Right cardiac atrium (tissue), 5 donors: ENCODE measurements around the gene DIS3L2. TPM values are rescaled to one million over a fixed set of nuclear protein-coding genes. Genes with fewer than 3 reads are reported as not detected.
A peak's percentile ranks its signal among the peaks of the same experiment; 100 is the strongest.

Source experiments
- ATAC-seq, 2 donors: fragments of 200-7000 bp; cut with Tn5 transposase; one replicate each; pipeline versions ENCODE4 v1.8.0 to v1.9.1; 2020; ENCODE audit warnings: moderate library complexity in 2 of 2, mild to moderate bottlenecking in 1 of 2
- DNase-seq, 3 donors: peaks; one replicate each; pipeline ENCODE4 v3.0.0-alpha.2; 2020
- H3K27ac ChIP-seq: one replicate; pipeline ENCODE4 v1.5.1; 2013; ENCODE audit warnings: mild to moderate bottlenecking, low read length, control low read depth, moderate library complexity
- H3K27me3 ChIP-seq: one replicate; pipeline ENCODE4 v1.6.1; 2013; ENCODE audit not compliant: control insufficient read depth, insufficient read depth
- H3K4me1 ChIP-seq: one replicate; pipeline ENCODE4 v1.6.1; 2013; ENCODE audit warnings: low read length; ENCODE audit not compliant: control insufficient read depth, insufficient read depth
- H3K4me3 ChIP-seq: one replicate; pipeline ENCODE4 v1.5.1; 2013; ENCODE audit warnings: low read length, control low read depth
- H3K9me3 ChIP-seq: one replicate; pipeline ENCODE4 v1.6.1; 2013; ENCODE audit warnings: low read length; ENCODE audit not compliant: control insufficient read depth
- WGBS: extraction: QIAGEN DNeasy Blood & Tissue Kit; methylation state at CpG from one replicate; pipeline ENCODE4 v1.1.7; 2013; 5-methylcytosine and 5-hydroxymethylcytosine counted together
- intact Hi-C, 4 donors: fragments of 100-400 bp; cut with DNase I; formaldehyde crosslinking; loops; one replicate each; pipeline versions ENCODE4 v1.11.0 to v1.14.0; 2022 to 2023
- polyA plus RNA-seq: library from polyadenylated mRNA; stranded (reverse); fragments of 200-250 nt; gene quantifications from one replicate; pipeline ENCODE4 v1.2.3, GENCODE V29; 2013
- total RNA-seq, 4 donors: library from RNA; stranded (reverse); fragmentation: NEBNext Ultra II Directional; extraction: Animal tissue kit (Norgen Biotek cat#: 25700); gene quantifications; one replicate each; pipeline ENCODE4 v1.2.1, GENCODE V29; 2021
- donor health status: healthy with polysubstance abuse.
- donor health status: DM: no; HTN: yes; CAD: no.
- donor health status: DM: no; HTN: no; CAD: no.
- donor health status: DM: no; HTN: yes; CAD: no; lungs with severe emphysema.
- donor health status: DM: yes; HTN: yes; CAD: no.

The DIS3L2 gene
- total and polyA plus RNA-seq, 5 donors, result 11.0 to 25.4 (median 20.5) TPM

- Histone ChIP-seq H3K27ac (no peak overlapping the region), H3K4me3 (no peak overlapping the region), H3K9me3 (no peaks in the 10 kb centered on the region), H3K4me1 (no peaks in the 10 kb centered on the region), H3K27me3 (no peaks in the 10 kb centered on the region)
- DNase-seq (no peak), ATAC-seq (peak; percentile 90 to 91)
- WGBS, result 50% methylated on average over 4 of the region's 4 CpGs
- intact Hi-C loops, result no loop called here
Observed at GRCh38 chr2:232129483-232129882, 168.0 kb downstream of the DIS3L2 start.

- no peak for DNase-seq
- ATAC-seq, result no peak
- Histone ChIP-seq H3K27ac (no peak overlapping the region), H3K4me3 (no peak overlapping the region), H3K4me1 (no peaks in the 10 kb centered on the region), H3K9me3 (no peaks in the 10 kb centered on the region), H3K27me3 (no peaks in the 10 kb centered on the region)
- intact Hi-C loops, result loop anchor here in 1 of 4 donors (10.0 kb wide), 1 partner anchor 193 kb away; no protein-coding TSS in a partner anchor
- WGBS, result 93% methylated on average over 3 of the region's 3 CpGs
Observed at GRCh38 chr2:232132181-232132580, 170.7 kb downstream of the DIS3L2 start.

- Histone ChIP-seq H3K4me3 (no peak overlapping the region), H3K9me3 (no peaks in the 10 kb centered on the region), H3K27me3 (no peaks in the 10 kb centered on the region), H3K27ac (no peak overlapping the region), H3K4me1 (no peaks in the 10 kb centered on the region)
- no peak for DNase-seq
- WGBS, result 100% methylated on average over 1 of the region's 1 CpG
- no peak for ATAC-seq
- intact Hi-C loops, result loop anchor here in 1 of 4 donors (10.0 kb wide), 1 partner anchor 192 kb away; no protein-coding TSS in a partner anchor
Observed at GRCh38 chr2:232133078-232133477, 171.6 kb downstream of the DIS3L2 start.

GRCh38 chr2:232134939-232135338 lies 173.4 kb downstream of the DIS3L2 start:
- intact Hi-C loops, result loop anchor here in 1 of 4 donors (10.0 kb wide), 1 partner anchor 190 kb away; no protein-coding TSS in a partner anchor
- H3K4me3 ChIP-seq, result no peak overlapping the region
- no peaks in the 10 kb centered on the region for H3K4me1 ChIP-seq
- ATAC-seq (no peak), DNase-seq (no peak)
- 75% methylated on average over 4 of the region's 4 CpGs for WGBS
- H3K27me3 ChIP-seq, result no peaks in the 10 kb centered on the region
- H3K27ac ChIP-seq, result no peak overlapping the region
- H3K9me3 ChIP-seq, result no peaks in the 10 kb centered on the region

- 45% methylated on average over 3 of the region's 3 CpGs for WGBS
- ATAC-seq, result peak; percentile 57 to 89
- Histone ChIP-seq H3K27me3 (no peaks in the 10 kb centered on the region), H3K9me3 (no peaks in the 10 kb centered on the region), H3K4me3 (no peak overlapping the region), H3K27ac (no peak overlapping the region), H3K4me1 (no peaks in the 10 kb centered on the region)
- no peak for DNase-seq
- intact Hi-C loops, result loop anchor here in 1 of 4 donors (10.0 kb wide), 1 partner anchor 187 kb away; no protein-coding TSS in a partner anchor
Observed at GRCh38 chr2:232137356-232138147, 176.0 kb downstream of the DIS3L2 start.

- intact Hi-C loops, result loop anchor here in 1 of 4 donors (10.0 kb wide), 1 partner anchor 186 kb away; no protein-coding TSS in a partner anchor
- H3K4me1 ChIP-seq, result no peaks in the 10 kb centered on the region
- no peak overlapping the region for H3K27ac ChIP-seq
- ATAC-seq (no peak), DNase-seq (no peak)
- no peaks in the 10 kb centered on the region for H3K9me3 ChIP-seq
- no peaks in the 10 kb centered on the region for H3K27me3 ChIP-seq
- no peak overlapping the region for H3K4me3 ChIP-seq
- WGBS, result 91% methylated on average over 5 of the region's 5 CpGs
Observed at GRCh38 chr2:232138441-232138840, 176.9 kb downstream of the DIS3L2 start.

GRCh38 chr2:232139171-232139594 lies 177.7 kb downstream of the DIS3L2 start:
- Histone ChIP-seq H3K27me3 (no peaks in the 10 kb centered on the region), H3K9me3 (no peaks in the 10 kb centered on the region), H3K4me1 (no peaks in the 10 kb centered on the region), H3K4me3 (no peak overlapping the region), H3K27ac (no peak overlapping the region)
- 97% methylated on average over 4 of the region's 4 CpGs for WGBS
- intact Hi-C loops, result loop anchor here in 1 of 4 donors (10.0 kb wide), 1 partner anchor 186 kb away; no protein-coding TSS in a partner anchor
- ATAC-seq, result no peak
- DNase-seq, result no peak

- Histone ChIP-seq H3K9me3 (no peaks in the 10 kb centered on the region), H3K4me3 (no peak overlapping the region), H3K27ac (no peak overlapping the region), H3K27me3 (no peaks in the 10 kb centered on the region), H3K4me1 (no peaks in the 10 kb centered on the region)
- WGBS, result 89% methylated on average over 2 of the region's 2 CpGs
- ATAC-seq, result no peak
- no peak for DNase-seq
- intact Hi-C loops, result loop anchor here (5.0 to 10.0 kb wide), 2 partner anchors 185 to 213 kb away; partner anchors contain the start of gene NPPC (in 4 of the 4)
Observed at GRCh38 chr2:232139786-232140562, 178.5 kb downstream of the DIS3L2 start.

GRCh38 chr2:232141591-232141990 lies 180.1 kb downstream of the DIS3L2 start:
- Histone ChIP-seq H3K27me3 (no peaks in the 10 kb centered on the region), H3K27ac (no peak overlapping the region), H3K4me3 (no peak overlapping the region), H3K9me3 (no peaks in the 10 kb centered on the region), H3K4me1 (no peaks in the 10 kb centered on the region)
- ATAC-seq, result no peak
- no peak for DNase-seq
- 96% methylated on average over 1 of the region's 1 CpG for WGBS
- intact Hi-C loops, result loop anchor here (5.0 kb wide), 1 partner anchor 214 kb away; the partner anchor contains the start of gene NPPC (in 4 of the 4)

GRCh38 chr2:232142049-232142448 lies 180.5 kb downstream of the DIS3L2 start:
- WGBS, result 57% methylated on average over 3 of the region's 3 CpGs
- Histone ChIP-seq H3K27ac (no peak overlapping the region), H3K4me1 (no peaks in the 10 kb centered on the region), H3K4me3 (no peak overlapping the region), H3K9me3 (no peaks in the 10 kb centered on the region), H3K27me3 (no peaks in the 10 kb centered on the region)
- intact Hi-C loops, result loop anchor here (5.0 kb wide), 1 partner anchor 215 kb away; the partner anchor contains the start of gene NPPC (in 4 of the 4)
- DNase-seq (peak; percentile 39 to 49 (median 40)), ATAC-seq (peak; percentile 64 to 67)
